Kidney epithelial cell (primary cell): ENCODE data around the gene NDUFS7. TPM values are rescaled to one million over a fixed set of nuclear protein-coding genes. Genes with fewer than 3 reads are reported as not detected.

ENCODE experiments used
- DNase-seq: peaks from one replicate; pipeline ENCODE4 v3.0.0-alpha.2; 2010; ENCODE audit warnings: low read depth
- H3K27me3 ChIP-seq: 2 replicates; pipeline ENCODE4 v1.6.0; 2011; ENCODE audit warnings: low read length; ENCODE audit not compliant: control insufficient read depth, insufficient read depth
- H3K36me3 ChIP-seq: 2 replicates; pipeline ENCODE4 v1.5.1; 2011; ENCODE audit warnings: low read length; ENCODE audit not compliant: control insufficient read depth, insufficient read depth
- H3K4me3 ChIP-seq: 2 replicates; pipeline ENCODE4 v1.5.1; 2011; ENCODE audit warnings: low read depth, mild to moderate bottlenecking, control low read depth, low read length
- CTCF ChIP-seq: IDR thresholded peaks from 2 replicates; pipeline ENCODE4 v1.5.1; 2011; ENCODE audit warnings: mild to moderate bottlenecking, moderate library complexity, low read length, control low read depth, inconsistent platforms; ENCODE audit not compliant: insufficient read depth, poor library complexity, severe bottlenecking
- total RNA-seq: library from RNA; depleted of rRNA; stranded (reverse); fragments of >200 nt; gene quantifications from 2 replicates; pipeline ENCODE4 v1.2.3, GENCODE V29; 2015

The NDUFS7 gene
- total RNA-seq, 1 donor from 2014 or later: 189 TPM

DNA sequence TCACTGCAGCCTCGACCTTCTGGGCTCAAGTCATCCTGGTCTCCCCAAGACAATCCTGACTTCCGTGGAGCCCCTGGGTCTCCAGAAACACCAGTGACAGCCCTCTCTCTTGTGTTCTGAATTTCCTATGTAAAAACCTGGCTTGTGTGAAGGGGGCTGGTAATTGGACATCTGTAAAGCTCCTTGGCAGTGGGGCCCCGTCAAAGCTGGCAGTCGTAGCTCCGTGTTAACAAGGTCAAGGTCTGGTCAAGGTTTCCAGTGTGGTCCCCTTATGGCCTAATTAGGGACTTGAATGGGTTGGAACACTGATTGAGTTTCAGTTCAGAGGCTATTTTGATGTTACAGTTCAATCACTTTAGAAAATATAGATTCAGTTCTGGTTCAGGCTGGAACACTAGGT lies 32.8 kb upstream of the NDUFS7 start:
- no peak for DNase-seq
- TF ChIP-seq CTCF: no peak
- Histone ChIP-seq H3K36me3 (no peaks in the 10 kb centered on the region), H3K4me3 (no peak overlapping the region), H3K27me3 (no peaks in the 10 kb centered on the region)

DNA sequence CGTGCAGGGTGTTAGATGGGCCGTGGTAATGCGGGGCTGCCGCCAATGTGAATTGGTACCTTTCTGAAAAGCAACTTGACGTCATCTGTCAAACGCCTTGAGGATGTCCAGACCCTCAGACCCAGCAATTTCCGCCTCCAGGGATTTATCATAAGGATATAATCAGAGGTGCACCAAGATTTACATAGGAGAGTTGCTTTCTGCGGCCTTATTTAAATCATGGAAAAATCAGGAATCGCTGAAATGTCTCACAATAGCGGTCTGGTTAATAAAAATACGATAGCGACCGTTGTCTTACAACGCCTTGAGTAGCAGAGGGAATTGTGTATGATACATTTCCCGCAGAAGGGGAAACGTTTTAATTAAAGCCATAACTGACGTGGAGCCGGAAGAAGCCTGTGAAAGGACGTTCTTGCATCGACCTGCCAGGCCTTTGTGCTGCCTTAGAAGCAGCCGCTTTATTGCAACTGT lies 32.3 kb upstream of the NDUFS7 start:
- no peak for TF ChIP-seq CTCF
- no peak for DNase-seq
- Histone ChIP-seq H3K4me3 (no peak overlapping the region), H3K27me3 (no peaks in the 10 kb centered on the region), H3K36me3 (no peaks in the 10 kb centered on the region)

DNA sequence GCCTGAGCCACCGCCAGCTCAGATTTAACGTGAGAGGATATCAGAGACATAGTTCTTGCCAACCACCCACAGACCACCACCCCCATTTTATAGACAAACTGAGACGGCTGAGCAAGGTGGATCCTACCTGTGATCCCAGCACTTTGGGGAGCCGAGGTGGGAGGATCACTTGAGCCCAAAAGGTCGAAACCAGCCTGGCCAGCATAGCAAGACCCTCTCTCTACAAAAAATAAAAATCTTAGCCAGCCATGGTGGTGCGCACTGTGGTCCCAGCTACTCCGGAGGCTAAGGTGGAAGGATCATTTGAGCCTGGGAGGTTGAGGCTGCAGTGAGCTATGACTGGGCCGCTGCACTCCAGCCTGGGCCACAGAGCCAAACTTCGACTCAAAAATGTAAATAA lies 30.6 kb upstream of the NDUFS7 start:
- Histone ChIP-seq H3K27me3 (no peaks in the 10 kb centered on the region), H3K36me3 (no peaks in the 10 kb centered on the region), H3K4me3 (no peak overlapping the region)
- TF ChIP-seq CTCF: no peak
- no peak for DNase-seq

DNA sequence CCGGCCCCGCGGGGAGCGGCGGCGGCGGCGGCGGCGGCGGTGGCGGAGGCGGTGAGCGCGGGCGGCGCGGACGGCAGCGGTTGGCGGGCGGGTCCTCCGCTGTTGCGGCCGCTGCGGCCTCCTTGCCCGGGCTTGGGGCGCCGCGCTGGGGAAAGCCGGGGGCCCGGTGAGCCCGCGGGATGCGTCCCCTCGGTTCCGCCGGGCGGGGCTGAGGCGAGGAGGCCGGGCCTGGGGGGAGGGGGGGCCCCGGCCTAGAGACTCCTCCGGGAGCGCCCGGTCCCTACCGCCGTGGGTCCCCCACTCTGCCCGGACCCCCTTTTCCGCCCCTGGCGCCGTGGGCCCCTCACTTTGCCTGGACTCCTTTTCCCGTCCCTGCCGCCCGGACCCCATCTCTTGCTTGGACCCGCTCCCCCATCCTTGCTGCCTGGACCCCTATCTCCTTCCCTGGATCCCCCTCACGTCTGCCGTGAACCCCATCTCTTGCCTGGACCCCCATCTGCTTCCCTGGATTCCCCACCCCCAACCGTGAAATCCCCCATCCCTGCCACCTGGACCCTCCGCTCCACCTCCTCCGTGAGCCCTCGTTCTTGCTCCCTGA lies 28.6 kb upstream of the NDUFS7 start:
- Histone ChIP-seq H3K4me3 (peak overlapping the region; percentile 87), H3K36me3 (peaks cover 2% of the 10 kb centered on the region), H3K27me3 (no peaks in the 10 kb centered on the region)
- no peak for TF ChIP-seq CTCF
- no peak for DNase-seq

GRCh38 chr19:1355568-1356507 lies 27.9 kb upstream of the NDUFS7 start:
- DNase-seq: no peak
- Histone ChIP-seq H3K27me3 (no peaks in the 10 kb centered on the region), H3K36me3 (peaks cover 2% of the 10 kb centered on the region), H3K4me3 (peak overlapping the region; percentile 87)
- no peak for TF ChIP-seq CTCF

- no peak for DNase-seq
- H3K27me3 ChIP-seq: no peaks in the 10 kb centered on the region
- H3K36me3 ChIP-seq: peaks cover 2% of the 10 kb centered on the region
- no peak overlapping the region for H3K4me3 ChIP-seq
- no peak for TF ChIP-seq CTCF
These were observed 27.2 kb upstream of the NDUFS7 start for GRCh38 chr19:1356508-1356865.
